GM23338 (cell line): ENCODE measurements around the gene INTU. TPM values are rescaled to one million over a fixed set of nuclear protein-coding genes. Genes with fewer than 3 reads are reported as not detected.

Experiments
- ATAC-seq: fragments of 200-7000 bp; cut with Tn5 transposase; 3 replicates; pipeline ENCODE4 v1.9.1; 2020
- DNase-seq: peaks from one replicate; pipeline ENCODE4 v3.0.0-alpha.2; 2015; ENCODE audit warnings: low spot score
- H2AFZ ChIP-seq: fragments of 200-600 bp; sonication (generic); 2 replicates; pipeline ENCODE4 v1.8.0; 2016; ENCODE audit warnings: antibody characterized with exemption, mild to moderate bottlenecking, moderate library complexity
- H3F3A ChIP-seq: fragments of 200-600 bp; sonication (generic); replicated peaks from 2 replicates; pipeline ENCODE4 v1.8.0; 2017; ENCODE audit warnings: antibody characterized with exemption, mixed run types, low read depth
- H3K27ac ChIP-seq: fragments of 200-600 bp; sonication (generic); 2 replicates; pipeline ENCODE4 v1.6.1; 2016; ENCODE audit warnings: low read depth
- H3K27me3 ChIP-seq: fragments of 200-600 bp; sonication (generic); 2 replicates; pipeline ENCODE4 v1.8.0; 2016; ENCODE audit warnings: mild to moderate bottlenecking, mixed run types, moderate library complexity; ENCODE audit not compliant: insufficient read depth
- H3K36me3 ChIP-seq: fragments of 200-600 bp; sonication (generic); 2 replicates; pipeline ENCODE4 v1.8.0; 2016; ENCODE audit warnings: mild to moderate bottlenecking; ENCODE audit not compliant: insufficient read depth
- H3K4me1 ChIP-seq: fragments of 200-600 bp; sonication (generic); 2 replicates; pipeline ENCODE4 v1.8.0; 2016; ENCODE audit warnings: mild to moderate bottlenecking, moderate library complexity; ENCODE audit not compliant: insufficient read depth
- H3K4me2 ChIP-seq: fragments of 200-600 bp; sonication (generic); 2 replicates; pipeline ENCODE4 v1.7.1; 2017; ENCODE audit warnings: mixed run types
- H3K4me3 ChIP-seq: fragments of 200-600 bp; sonication (generic); 2 replicates; pipeline ENCODE4 v1.6.1; 2016; ENCODE audit warnings: mixed run types
- H3K79me2 ChIP-seq: fragments of 200-600 bp; sonication (generic); replicated peaks from 2 replicates; pipeline ENCODE4 v1.8.0; 2017; ENCODE audit warnings: mild to moderate bottlenecking; ENCODE audit not compliant: insufficient read depth
- H3K9me2 ChIP-seq: fragments of 200-600 bp; sonication (generic); 2 replicates; pipeline ENCODE4 v1.8.0; 2017; ENCODE audit not compliant: insufficient read depth
- H4K20me1 ChIP-seq: fragments of 200-600 bp; sonication (generic); replicated peaks from 2 replicates; pipeline ENCODE4 v1.8.0; 2017; ENCODE audit warnings: mild to moderate bottlenecking; ENCODE audit not compliant: insufficient read depth
- H3K27ac Mint-ChIP-seq: 2 replicates; pipeline ENCODE4 v1.8.0; 2020; ENCODE audit warnings: inconsistent platforms, mild to moderate bottlenecking, moderate library complexity, mixed read lengths
- H3K27me3 Mint-ChIP-seq: 3 replicates; pipeline ENCODE4 v1.8.0; 2022; ENCODE audit warnings: low read depth, mild to moderate bottlenecking, moderate library complexity, mixed read lengths, inconsistent platforms; ENCODE audit not compliant: insufficient read depth, poor library complexity
- H3K36me3 Mint-ChIP-seq: 3 replicates; pipeline ENCODE4 v1.8.0; 2021; ENCODE audit warnings: low read depth, mild to moderate bottlenecking, inconsistent platforms, moderate library complexity, mixed read lengths
- H3K4me1 Mint-ChIP-seq: 3 replicates; pipeline ENCODE4 v1.8.0; 2020; ENCODE audit warnings: mild to moderate bottlenecking, inconsistent platforms, mixed read lengths
- H3K4me3 Mint-ChIP-seq: 3 replicates; pipeline ENCODE4 v1.8.0; 2021; ENCODE audit warnings: moderate library complexity, mild to moderate bottlenecking, inconsistent platforms, mixed read lengths
- H3K9me3 Mint-ChIP-seq: 3 replicates; pipeline ENCODE4 v1.8.0; 2020; ENCODE audit warnings: moderate library complexity, mild to moderate bottlenecking, inconsistent platforms, mixed read lengths
- CREB1 ChIP-seq: fragments of 250-450 bp; sonication (Bioruptor Pico); IDR thresholded peaks from 2 replicates; pipeline ENCODE4 v1.5.0; 2020; ENCODE audit warnings: low read depth, mild to moderate bottlenecking, moderate library complexity
- EZH2phosphoT487 ChIP-seq: fragments of 200-600 bp; sonication (generic); IDR thresholded peaks from one replicate; pipeline ENCODE4 v1.8.1; 2018; ENCODE audit warnings: antibody characterized with exemption; ENCODE audit not compliant: unreplicated experiment
- JUNB ChIP-seq: IDR thresholded peaks from one replicate; pipeline ENCODE4 v1.6.1; 2016; ENCODE audit warnings: antibody characterized with exemption; ENCODE audit not compliant: unreplicated experiment
- NANOG ChIP-seq: IDR thresholded peaks from 2 replicates; pipeline ENCODE4 v1.6.1; 2016; ENCODE audit warnings: antibody characterized with exemption, borderline replicate concordance
- REST ChIP-seq: IDR thresholded peaks from one replicate; pipeline ENCODE4 v1.6.1; 2018; ENCODE audit warnings: antibody characterized with exemption; ENCODE audit not compliant: unreplicated experiment
- STAT1 ChIP-seq: IDR thresholded peaks from one replicate; pipeline ENCODE4 v1.6.1; 2016; ENCODE audit warnings: antibody characterized with exemption; ENCODE audit not compliant: unreplicated experiment
- ZNF114 ChIP-seq: fragments of 250-450 bp; sonication (Bioruptor Pico); IDR thresholded peaks from 2 replicates; pipeline ENCODE4 v1.5.0; 2020; ENCODE audit warnings: mild to moderate bottlenecking, moderate library complexity
- ZNF462 ChIP-seq: fragments of 250-450 bp; sonication (Bioruptor Pico); IDR thresholded peaks from 2 replicates; pipeline ENCODE4 v1.5.0; 2020; ENCODE audit warnings: mild to moderate bottlenecking, moderate library complexity
- polyA plus RNA-seq: library from polyadenylated mRNA; unstranded; fragments of >200 nt; fragmentation: Nextera tagmentation; extraction: Ambion mirVana; gene quantifications from 2 replicates; pipeline ENCODE4 v1.2.1, GENCODE V29; 2016
- total RNA-seq: library from RNA; depleted of rRNA; stranded (reverse); fragments of >200 nt; shearing (Covaris generic); gene quantifications from 2 replicates; pipeline ENCODE4 v1.2.3, GENCODE V29; 2014

Gene INTU
- total and polyA plus RNA-seq, 2 experiments from 2014 or later, result 10.3 to 16.6 TPM

- TF ChIP-seq ZNF462 (CRISPR knock-in tag), result no peak
- no peak for TF ChIP-seq STAT1
- TF ChIP-seq NANOG, result no peak
Measured at GRCh38 chr4:127672111-127672510, 39.4 kb downstream of the INTU start (continued).

- H3K36me3 Mint-ChIP-seq, result no peaks in the 10 kb centered on the region; the same call in 2 of the 3 replicates
- TF ChIP-seq JUNB (no peak), REST (no peak), ZNF114 (CRISPR knock-in tag) (no peak), EZH2phosphoT487 (no peak), CREB1 (CRISPR knock-in tag) (no peak)
- no peak overlapping the region for H3K27ac Mint-ChIP-seq
- H3K4me3 Mint-ChIP-seq, result no peak overlapping the region
- H3K27ac ChIP-seq, result no peak overlapping the region
- H3K4me1 Mint-ChIP-seq, result no peaks in the 10 kb centered on the region
- H3K9me3 Mint-ChIP-seq, result no peaks in the 10 kb centered on the region
- H3K9me2 ChIP-seq, result no peaks in the 10 kb centered on the region
- H3K27me3 ChIP-seq, result no peaks in the 10 kb centered on the region
- H3K27me3 Mint-ChIP-seq, result peaks cover 1% of the 10 kb centered on the region
- H3K36me3 ChIP-seq, result no peaks in the 10 kb centered on the region
- no peak overlapping the region for H3K4me3 ChIP-seq
- H3K79me2 ChIP-seq, result no peaks in the 10 kb centered on the region
- ATAC-seq (no peak), DNase-seq (no peak)
- H3K4me1 ChIP-seq, result no peaks in the 10 kb centered on the region
- H3F3A ChIP-seq, result no peaks in the 10 kb centered on the region
- H4K20me1 ChIP-seq, result no peaks in the 10 kb centered on the region; the same call in 1 of the 2 replicates
- no peak overlapping the region for H3K4me2 ChIP-seq
- H2AFZ ChIP-seq, result no peak overlapping the region
Measured at GRCh38 chr4:127685292-127685691, 52.5 kb downstream of the INTU start.
